CD4-positive, alpha-beta T cell (primary cell): ENCODE results near the gene MIXL1. TPM values are rescaled to one million over a fixed set of nuclear protein-coding genes. Genes with fewer than 3 reads are reported as not detected.
"Not testable (repeated sequence)": the region's sequence is repeated elsewhere in the genome, so short reads cannot be mapped to it uniquely, and the experiment has no call there.

ENCODE experiments used
- ATAC-seq: fragments of 200-7000 bp; cut with Tn5 transposase; one replicate; pipeline ENCODE4 v1.10.0; 2022; ENCODE audit warnings: mild to moderate bottlenecking; ENCODE audit not compliant: poor library complexity
- CTCF ChIA-PET: fragments of 350-600 bp; sonication (Branson Sonifier 250); formaldehyde crosslinking; loops from one replicate; lab custom pipeline; 2021; ENCODE audit warnings: antibody characterized with exemption, inconsistent platforms; lab: Charles Lee
- POLR2A ChIA-PET: fragments of 350-600 bp; sonication (Branson Sonifier 250); formaldehyde crosslinking; loops from one replicate; lab custom pipeline; 2021; ENCODE audit warnings: antibody characterized with exemption, inconsistent platforms; lab: Charles Lee
- DNase-seq, 14 experiments: peaks; one replicate each; pipeline ENCODE4 v3.0.0-alpha.2; 2013 to 2020; ENCODE audit warnings: mixed read lengths in 2 of 14
- H3K27ac ChIP-seq, 2 donors: one replicate each; pipeline versions ENCODE4 v1.5.1 to v1.7.0; 2013; ENCODE audit warnings: low read length in 2 of 2, low read depth in 1 of 2, mild to moderate bottlenecking in 1 of 2
- H3K27me3 ChIP-seq, 2 experiments: 1 replicate in 1 of 2; 2 replicates in 1 of 2; pipeline versions ENCODE4 v1.6.1 to v1.7.0; 2013; ENCODE audit warnings: low read length in 2 of 2, control low read depth in 1 of 2, mild to moderate bottlenecking in 1 of 2, moderate library complexity in 1 of 2; ENCODE audit not compliant: insufficient read depth in 2 of 2, control insufficient read depth in 1 of 2
- H3K36me3 ChIP-seq: one replicate; pipeline ENCODE4 v1.6.1; 2013; ENCODE audit warnings: low read length, control low read depth; ENCODE audit not compliant: insufficient read depth
- H3K4me1 ChIP-seq: one replicate; pipeline ENCODE4 v1.6.1; 2013; ENCODE audit warnings: low read length, control low read depth; ENCODE audit not compliant: insufficient read depth
- H3K4me3 ChIP-seq: one replicate; pipeline ENCODE4 v1.5.1; 2013; ENCODE audit warnings: mild to moderate bottlenecking, low read length, moderate library complexity
- H3K9me3 ChIP-seq, 2 experiments: 1 replicate in 1 of 2; 2 replicates in 1 of 2; pipeline versions ENCODE4 v1.6.1 to v1.7.0; 2013; ENCODE audit warnings: low read length in 2 of 2, mild to moderate bottlenecking in 2 of 2, control low read depth in 1 of 2, moderate library complexity in 1 of 2; ENCODE audit not compliant: control insufficient read depth in 1 of 2, insufficient read depth in 1 of 2
- H3K27ac Mint-ChIP-seq: one replicate; pipeline ENCODE4 v1.8.0; 2020; ENCODE audit warnings: mixed read lengths
- H3K27me3 Mint-ChIP-seq: one replicate; pipeline ENCODE4 v1.8.0; 2021; ENCODE audit warnings: mixed read lengths
- H3K36me3 Mint-ChIP-seq: one replicate; pipeline ENCODE4 v1.8.0; 2021; ENCODE audit warnings: low read depth, mixed read lengths
- H3K4me1 Mint-ChIP-seq: one replicate; pipeline ENCODE4 v1.8.0; 2021; ENCODE audit warnings: low read depth, mixed read lengths
- H3K4me3 Mint-ChIP-seq: one replicate; pipeline ENCODE4 v1.8.0; 2020; ENCODE audit warnings: mild to moderate bottlenecking, mixed read lengths
- H3K9me3 Mint-ChIP-seq: one replicate; pipeline ENCODE4 v1.8.0; 2020; ENCODE audit warnings: mixed read lengths
- intact Hi-C, 2 experiments: fragments of 100-400 bp; cut with DNase I in 1 of 2; cut with micrococcal nuclease in 1 of 2; formaldehyde crosslinking; loops; one replicate each; pipeline versions ENCODE4 v1.15.1 to v1.9.0; 2023 to 2025; cut with DNase I, micrococcal nuclease
- total RNA-seq, 174 experiments: library from RNA in 2 of 174; stranded (reverse) in 2 of 174; gene quantifications; one replicate each; pipeline ENCODE4 v1.2.3 and lab custom pipeline; 2021 to 2026
- TF ChIP-seq, protein P1 (sequence below): fragments of 200-600 bp; IDR thresholded peaks from one replicate; pipeline ENCODE4 v1.8.0; 2022; ENCODE audit warnings: antibody characterized with exemption, mild to moderate bottlenecking

The MIXL1 gene
- total RNA-seq, 2 experiments from 2014 or later, result not detected

GRCh38 chr1:226201029-226201593, 22.4 kb upstream of the MIXL1 start:
- Mint-ChIP-seq H3K4me1 (no peaks in the 10 kb centered on the region), H3K4me3 (no peak overlapping the region), H3K36me3 (no peaks in the 10 kb centered on the region), H3K27ac (no peak overlapping the region), H3K27me3 (peaks cover 29% of the 10 kb centered on the region), H3K9me3 (no peaks in the 10 kb centered on the region)
- TF ChIP-seq, protein P1, sequence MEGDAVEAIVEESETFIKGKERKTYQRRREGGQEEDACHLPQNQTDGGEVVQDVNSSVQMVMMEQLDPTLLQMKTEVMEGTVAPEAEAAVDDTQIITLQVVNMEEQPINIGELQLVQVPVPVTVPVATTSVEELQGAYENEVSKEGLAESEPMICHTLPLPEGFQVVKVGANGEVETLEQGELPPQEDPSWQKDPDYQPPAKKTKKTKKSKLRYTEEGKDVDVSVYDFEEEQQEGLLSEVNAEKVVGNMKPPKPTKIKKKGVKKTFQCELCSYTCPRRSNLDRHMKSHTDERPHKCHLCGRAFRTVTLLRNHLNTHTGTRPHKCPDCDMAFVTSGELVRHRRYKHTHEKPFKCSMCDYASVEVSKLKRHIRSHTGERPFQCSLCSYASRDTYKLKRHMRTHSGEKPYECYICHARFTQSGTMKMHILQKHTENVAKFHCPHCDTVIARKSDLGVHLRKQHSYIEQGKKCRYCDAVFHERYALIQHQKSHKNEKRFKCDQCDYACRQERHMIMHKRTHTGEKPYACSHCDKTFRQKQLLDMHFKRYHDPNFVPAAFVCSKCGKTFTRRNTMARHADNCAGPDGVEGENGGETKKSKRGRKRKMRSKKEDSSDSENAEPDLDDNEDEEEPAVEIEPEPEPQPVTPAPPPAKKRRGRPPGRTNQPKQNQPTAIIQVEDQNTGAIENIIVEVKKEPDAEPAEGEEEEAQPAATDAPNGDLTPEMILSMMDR, result no peak
- Histone ChIP-seq H3K27ac (no peak overlapping the region), H3K27me3 (no peaks in the 10 kb centered on the region), H3K36me3 (no peaks in the 10 kb centered on the region), H3K9me3 (no peaks in the 10 kb centered on the region), H3K4me3 (no peak overlapping the region), H3K4me1 (no peaks in the 10 kb centered on the region)
- POLR2A ChIA-PET, result no interaction called here
- DNase-seq (peak in 1 of 14 experiments; percentile 15), ATAC-seq (no peak)
- CTCF ChIA-PET, result no interaction called here
- intact Hi-C loops, result no loop called here

DNA sequence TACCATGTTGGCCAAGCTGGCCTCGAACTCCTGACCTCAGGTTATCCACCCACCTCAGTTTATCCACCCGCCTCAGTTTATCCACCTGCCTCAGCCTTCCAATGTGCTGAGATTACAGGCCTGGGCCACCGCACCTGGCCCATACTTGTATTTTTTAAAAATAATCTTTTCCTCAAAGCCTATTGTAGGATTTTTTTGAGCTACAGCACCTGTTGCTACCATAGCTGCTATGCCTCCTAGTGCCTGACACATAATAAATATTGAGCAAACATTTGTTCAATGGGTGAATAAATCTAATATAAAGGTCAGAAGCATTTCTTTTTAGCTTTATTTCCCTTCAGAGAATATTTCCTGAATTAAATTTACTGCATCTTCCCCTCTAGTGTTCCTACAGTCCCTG, 21.2 kb upstream of the MIXL1 start:
- ATAC-seq (no peak), DNase-seq (no peak)
- Histone ChIP-seq H3K4me1 (no peaks in the 10 kb centered on the region), H3K27ac (no peak overlapping the region), H3K36me3 (no peaks in the 10 kb centered on the region), H3K9me3 (no peaks in the 10 kb centered on the region), H3K27me3 (no peaks in the 10 kb centered on the region), H3K4me3 (no peak overlapping the region)
- CTCF ChIA-PET, result interaction anchor here (1.0 kb wide), 1 partner anchor 131 kb away, joined by 4 read pairs; no protein-coding TSS in a partner anchor
- H3K27me3 Mint-ChIP-seq, result peaks cover 25% of the 10 kb centered on the region
- H3K36me3 Mint-ChIP-seq, result no peaks in the 10 kb centered on the region
- no peak overlapping the region for H3K4me3 Mint-ChIP-seq
- TF ChIP-seq, protein P1, result no peak
- H3K9me3 Mint-ChIP-seq, result no peaks in the 10 kb centered on the region
- intact Hi-C loops, result no loop called here
- no peak overlapping the region for H3K27ac Mint-ChIP-seq
- POLR2A ChIA-PET, result no interaction called here
- H3K4me1 Mint-ChIP-seq, result no peaks in the 10 kb centered on the region

DNA sequence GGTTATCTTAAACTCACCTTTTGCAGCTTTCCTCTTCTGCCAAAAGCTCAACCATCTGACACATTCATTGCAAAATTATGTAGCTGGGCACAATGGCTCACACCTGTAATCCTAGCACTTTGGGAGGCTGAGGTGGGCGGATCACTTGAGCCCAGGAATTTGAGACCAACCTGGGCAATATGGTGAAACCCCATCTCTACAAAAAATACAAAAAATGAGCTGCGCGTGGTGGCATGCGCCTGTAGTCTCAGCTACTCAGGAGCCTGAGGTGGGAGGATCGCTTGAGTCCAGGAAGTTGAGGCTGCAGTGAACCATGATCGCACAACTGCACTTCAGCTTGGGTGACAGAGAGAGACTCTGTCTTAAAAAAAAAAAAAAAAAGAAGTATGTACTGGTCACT, 20.8 kb upstream of the MIXL1 start:
- H3K36me3 Mint-ChIP-seq, POLR2A ChIA-PET, H3K4me1 Mint-ChIP-seq, H3K27me3 ChIP-seq, H3K4me3 ChIP-seq, H3K9me3 ChIP-seq, DNase-seq, H3K4me3 Mint-ChIP-seq, ATAC-seq, H3K27ac Mint-ChIP-seq, H3K36me3 ChIP-seq, H3K9me3 Mint-ChIP-seq, H3K4me1 ChIP-seq, H3K27ac ChIP-seq, intact Hi-C loops: not testable (repeated sequence)
- CTCF ChIA-PET, result interaction anchor here (1.0 kb wide), 1 partner anchor 132 kb away, joined by 4 read pairs; no protein-coding TSS in a partner anchor
- H3K27me3 Mint-ChIP-seq, result peaks cover 24% of the 10 kb centered on the region

DNA sequence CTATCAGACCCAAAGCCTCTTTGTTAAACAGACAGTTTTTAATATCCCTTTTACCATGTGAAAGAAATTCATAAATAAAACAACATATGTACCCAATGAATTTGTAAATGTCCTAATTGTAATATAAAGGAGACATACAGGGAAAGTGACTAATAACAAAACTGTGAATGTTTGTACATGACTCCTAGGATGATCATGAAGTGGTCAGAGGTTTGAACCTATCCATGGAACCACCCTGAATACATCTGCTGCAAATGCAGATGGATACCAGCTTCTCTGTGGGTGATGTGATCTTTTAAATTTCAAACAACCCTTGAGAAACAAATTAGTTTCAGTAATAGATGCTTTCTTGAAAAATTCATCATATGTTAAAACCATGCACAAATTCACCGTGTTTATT, 20.2 kb upstream of the MIXL1 start:
- Mint-ChIP-seq H3K27me3 (peaks cover 24% of the 10 kb centered on the region), H3K36me3 (no peaks in the 10 kb centered on the region), H3K4me1 (no peaks in the 10 kb centered on the region), H3K27ac (no peak overlapping the region), H3K9me3 (no peaks in the 10 kb centered on the region), H3K4me3 (no peak overlapping the region)
- Histone ChIP-seq H3K4me3 (no peak overlapping the region), H3K27ac (no peak overlapping the region), H3K4me1 (no peaks in the 10 kb centered on the region), H3K9me3 (no peaks in the 10 kb centered on the region), H3K27me3 (no peaks in the 10 kb centered on the region), H3K36me3 (no peaks in the 10 kb centered on the region)
- intact Hi-C loops, result no loop called here
- POLR2A ChIA-PET, result no interaction called here
- DNase-seq, result no peak
- CTCF ChIA-PET, result interaction anchor here (1.0 kb wide), 1 partner anchor 132 kb away, joined by 4 read pairs; no protein-coding TSS in a partner anchor
- TF ChIP-seq, protein P1, result no peak
- no peak for ATAC-seq
